ENCODE measurements around the gene TMUB1.

The TMUB1 gene

GRCh38 chr7:151082141-151083070 is 887 bp downstream of the TMUB1 start:
- DNase-seq = no peak

GRCh38 chr7:151081170-151082101 is 1.9 kb downstream of the TMUB1 start:
- peak in 1 of 2 experiments; percentile 48 for DNase-seq

GRCh38 chr7:151080522-151081169 is 2.6 kb downstream of the TMUB1 start, which contains the start of gene FASTK:
TSS of gene FASTK (minus strand) at chr7:151080809. CDS start at chr7:151080766, 43 bp downstream.
- peak; percentile 70 to 92 for DNase-seq

- DNase-seq = no peak
These were observed 3.2 kb downstream of the TMUB1 start for GRCh38 chr7:151080067-151080521.

- DNase-seq = no peak
These were observed 3.9 kb downstream of the TMUB1 start for GRCh38 chr7:151079199-151079910.

GRCh38 chr7:151078233-151079040 is 4.9 kb downstream of the TMUB1 start:
- DNase-seq = no peak

- DNase-seq = no peak
These were observed 5.5 kb downstream of the TMUB1 start for GRCh38 chr7:151077705-151078232.

- peak in 1 of 2 experiments; percentile 13 for DNase-seq
These were observed 6.2 kb downstream of the TMUB1 start for GRCh38 chr7:151076863-151077704.

- DNase-seq = no peak
These were observed 7.3 kb downstream of the TMUB1 start for GRCh38 chr7:151075978-151076426.

- no peak for DNase-seq
These were observed 7.7 kb downstream of the TMUB1 start for GRCh38 chr7:151075662-151075971.

GRCh38 chr7:151074817-151075661 is 8.3 kb downstream of the TMUB1 start:
- no peak for DNase-seq

GRCh38 chr7:151073990-151074389 is 9.3 kb downstream of the TMUB1 start:
- no peak for DNase-seq

- no peak for DNase-seq
These were observed 12.0 kb downstream of the TMUB1 start for GRCh38 chr7:151071032-151071866.

- DNase-seq = no peak
These were observed 12.7 kb downstream of the TMUB1 start for GRCh38 chr7:151070574-151070960.

- DNase-seq = no peak
These were observed 13.3 kb downstream of the TMUB1 start for GRCh38 chr7:151069841-151070573.

GRCh38 chr7:151068069-151068773 is 15.1 kb downstream of the TMUB1 start:
- DNase-seq = no peak
